ENCODE results near the gene ADCYAP1.
"Not testable (repeated sequence)": the region's sequence is repeated elsewhere in the genome, so short reads cannot be mapped to it uniquely, and the experiment has no call there.

ADCYAP1 gene

DNA sequence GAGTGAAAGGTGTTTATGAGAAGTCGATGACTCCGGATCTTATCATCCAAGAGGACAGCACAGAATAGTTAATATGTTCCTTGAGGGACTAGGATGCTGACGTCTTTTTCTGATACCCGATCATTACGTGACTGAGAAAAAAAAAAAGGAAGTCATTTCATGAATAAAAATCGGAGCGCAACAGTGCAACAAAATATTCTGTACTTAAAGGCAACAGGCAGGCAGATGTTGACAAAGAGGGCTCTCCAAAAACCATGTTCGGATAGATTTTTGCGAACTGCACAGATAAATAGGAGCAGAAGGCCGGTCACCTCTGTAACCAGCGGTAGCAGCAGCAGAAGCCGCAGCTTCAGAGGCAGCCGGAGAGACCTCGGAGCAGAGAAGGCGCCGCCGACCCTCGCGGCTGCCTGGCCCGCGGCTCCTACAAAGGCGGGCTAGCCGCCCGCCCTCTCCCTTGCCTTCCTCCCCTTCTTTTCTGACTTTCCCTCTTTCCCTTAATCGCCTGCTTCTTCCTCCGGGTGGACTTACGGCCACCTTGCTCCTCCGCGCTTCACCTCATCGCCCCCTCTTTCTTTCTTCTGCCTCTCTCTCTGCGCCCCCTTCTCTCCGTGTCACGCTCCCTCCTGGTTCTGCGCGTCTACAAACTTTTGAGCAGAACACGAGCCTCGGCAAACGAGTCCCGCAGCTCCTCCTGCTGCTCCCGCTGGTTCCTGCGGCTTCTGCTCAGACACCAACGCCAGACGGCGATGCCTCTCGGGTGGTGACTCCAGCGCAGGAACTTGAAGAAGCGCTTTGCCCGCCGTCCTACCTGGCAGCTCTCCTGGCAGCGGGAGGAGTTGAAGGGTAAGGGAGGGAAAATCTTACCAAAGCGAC is at the start of gene ADCYAP1:
TSS of gene ADCYAP1 (plus strand) at position 654 of the 873 bp plus-strand sequence. CDS start 516 bp downstream, outside the sequence.
- DNase-seq, result peak; percentile 93

DNA sequence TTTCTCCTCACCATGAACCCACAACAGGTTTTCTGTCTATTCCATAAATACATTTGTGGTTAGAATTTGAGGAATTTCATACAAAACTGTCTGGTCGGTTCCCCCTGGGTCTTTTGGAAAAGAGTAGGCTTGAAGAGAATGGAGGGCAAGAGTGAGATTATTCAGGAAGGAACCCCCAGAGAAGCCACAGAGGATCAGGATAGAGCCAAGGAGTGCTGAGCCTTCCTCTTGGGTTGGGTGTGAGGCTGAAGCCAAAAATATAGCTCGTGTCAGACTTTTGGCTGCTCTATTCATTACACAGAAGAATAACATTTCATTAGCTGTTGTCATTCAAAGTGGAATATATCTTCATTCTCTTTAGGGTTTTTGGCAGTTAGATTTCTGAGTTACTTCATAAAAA is 46.7 kb upstream of the ADCYAP1 start:
- no peak for DNase-seq

DNA sequence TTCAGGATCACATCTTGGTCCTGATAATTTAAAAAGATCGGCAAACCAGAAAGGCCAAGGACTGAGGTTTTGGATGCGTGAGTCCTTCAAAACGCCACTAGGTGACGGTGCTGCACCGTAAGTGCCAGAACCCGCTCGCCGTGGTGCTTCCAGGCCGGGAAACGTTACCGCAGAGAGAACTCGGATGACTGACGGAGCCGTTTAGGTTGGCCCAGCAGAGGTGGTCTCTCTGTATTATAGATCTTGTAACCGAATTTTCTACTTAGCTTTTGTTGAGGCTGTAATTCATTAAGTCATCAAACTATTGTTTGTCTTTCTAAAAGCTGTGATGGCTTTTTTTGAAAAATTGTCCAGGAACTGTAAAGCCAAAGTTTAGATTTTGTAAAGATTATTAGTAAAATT is 39.8 kb upstream of the ADCYAP1 start:
- DNase-seq, result peak; percentile 92

DNA sequence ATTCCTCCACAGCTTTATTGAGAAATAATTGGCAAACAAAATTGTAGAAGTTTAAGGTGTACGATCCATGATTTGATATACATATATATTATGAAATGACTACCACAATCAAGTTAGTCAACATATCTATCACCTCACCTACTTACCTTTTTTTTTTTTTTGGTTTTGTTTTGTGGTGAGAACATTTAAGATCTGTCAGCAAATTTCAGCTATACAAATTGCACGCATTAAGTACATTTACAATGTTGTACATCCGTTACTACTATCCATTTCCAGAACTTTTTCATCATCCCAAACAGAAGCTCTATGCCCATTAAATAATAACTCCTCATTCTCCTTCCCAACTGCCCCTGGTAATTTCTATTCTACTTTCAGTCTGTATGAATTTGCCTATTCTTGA is 37.4 kb upstream of the ADCYAP1 start:
- no peak for DNase-seq

DNA sequence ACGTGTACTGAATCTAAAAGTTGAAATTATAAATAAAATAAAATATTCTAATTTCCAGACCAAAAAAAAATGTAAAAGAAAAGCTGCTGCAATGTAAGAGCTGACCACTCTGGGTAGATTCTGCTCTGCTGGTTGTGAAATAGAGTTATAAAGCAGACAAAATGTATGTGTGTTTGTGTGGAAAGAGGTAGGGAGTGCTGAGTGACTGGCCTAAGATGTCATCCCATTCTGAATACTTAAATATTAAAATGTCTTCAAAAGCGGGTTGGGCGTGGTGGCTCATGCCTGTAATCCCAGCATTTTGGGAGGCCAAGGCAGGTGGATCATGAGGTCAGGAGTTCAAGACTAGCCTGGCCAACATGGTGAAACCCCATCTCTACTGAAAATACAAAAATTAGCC is 31.2 kb upstream of the ADCYAP1 start:
- not testable (repeated sequence) for DNase-seq

DNA sequence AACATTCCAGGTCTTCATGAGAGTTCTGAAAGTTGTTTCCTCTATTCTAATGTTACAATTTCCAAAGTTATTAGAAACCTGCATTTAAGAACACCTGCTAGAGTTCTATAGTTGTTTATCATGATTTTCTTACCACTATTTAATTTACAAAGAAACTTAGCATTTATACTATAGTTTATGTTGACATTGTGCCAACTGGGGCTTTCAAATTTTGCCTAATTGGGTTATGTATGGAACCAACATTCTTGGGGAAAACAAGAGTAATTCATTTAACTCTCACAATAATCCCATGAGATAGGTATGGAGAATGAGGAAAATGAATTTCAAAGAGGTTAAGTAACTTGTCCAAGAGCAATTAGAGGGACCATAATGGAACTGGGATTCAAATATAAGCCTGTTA is 28.8 kb upstream of the ADCYAP1 start:
- DNase-seq, result no peak

DNA sequence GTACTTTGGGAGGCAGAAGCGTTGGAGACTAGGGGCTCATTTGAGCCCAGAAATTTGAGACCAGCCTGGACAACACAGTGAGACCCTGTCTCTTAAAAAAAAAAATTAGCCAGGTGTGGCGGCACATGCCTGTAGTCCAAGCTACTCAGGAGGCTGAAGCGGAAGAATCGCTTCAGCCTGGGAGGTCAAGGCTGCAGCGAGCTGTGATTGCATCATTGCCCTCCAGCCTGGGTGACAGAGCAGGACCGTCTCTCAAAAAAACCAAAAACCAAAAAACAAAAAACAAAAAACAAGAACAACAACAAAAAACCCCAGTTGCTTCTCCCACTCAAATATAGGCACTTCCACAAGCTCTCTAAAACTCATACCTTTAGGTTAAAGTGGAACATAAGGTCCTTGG is 27.4 kb upstream of the ADCYAP1 start:
- DNase-seq, result no peak

DNA sequence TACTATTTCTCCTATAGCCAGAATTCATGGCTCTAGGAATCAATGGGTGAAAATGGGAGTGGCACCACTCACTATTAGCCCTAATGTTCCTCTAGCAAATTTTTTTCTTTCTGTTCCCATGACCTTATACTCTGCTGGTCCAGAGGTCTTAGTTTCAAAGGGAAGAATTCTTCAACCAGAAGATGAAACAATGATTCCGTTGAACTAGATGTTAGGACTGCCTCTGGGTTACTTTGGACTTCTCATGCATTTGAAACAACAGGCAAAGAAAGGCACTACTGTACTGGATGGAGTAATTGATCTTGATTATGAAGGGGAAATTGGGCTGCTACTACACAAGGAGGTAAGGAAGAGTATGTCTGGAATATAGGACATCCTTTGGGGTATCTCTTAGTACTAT is 18.6 kb upstream of the ADCYAP1 start:
- no peak for DNase-seq

DNA sequence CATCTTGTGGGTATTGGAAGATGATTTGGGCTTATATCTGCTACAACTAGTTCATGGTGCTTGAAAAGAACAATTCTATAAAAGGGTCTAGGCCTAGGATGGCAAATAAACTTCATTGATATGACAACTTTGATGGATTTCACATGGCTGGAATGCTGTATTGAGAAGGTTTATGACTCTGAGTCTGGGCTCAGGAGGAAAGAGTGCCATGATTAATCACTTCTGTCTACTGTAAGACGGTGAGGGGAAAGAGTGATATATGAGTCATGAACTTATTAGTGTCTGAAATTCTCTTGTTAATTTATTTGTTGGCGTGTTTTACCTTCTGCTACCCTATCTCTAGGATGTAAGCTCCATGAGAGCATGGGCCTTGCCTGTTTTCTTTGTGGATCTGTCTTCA is 17.0 kb upstream of the ADCYAP1 start:
- no peak for DNase-seq

DNA sequence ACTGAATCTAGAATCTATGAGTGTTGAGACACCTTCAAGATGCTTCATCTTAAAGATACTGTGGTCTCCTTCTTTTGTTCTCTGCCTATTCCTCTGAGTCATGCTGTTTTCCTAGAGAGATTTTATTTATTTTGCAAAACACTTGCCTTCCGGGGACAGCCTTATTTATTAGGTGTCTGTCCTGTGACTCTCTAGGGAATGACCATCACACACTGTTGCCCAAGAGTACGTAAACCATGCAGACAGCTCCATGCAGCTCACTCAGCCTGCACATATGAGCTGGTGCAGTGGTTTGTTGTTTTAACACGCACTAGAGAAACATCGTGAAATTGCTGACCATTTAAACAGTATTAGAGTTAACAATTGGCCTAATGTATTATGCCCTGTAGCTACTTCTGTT is 12.4 kb upstream of the ADCYAP1 start:
- no peak for DNase-seq

DNA sequence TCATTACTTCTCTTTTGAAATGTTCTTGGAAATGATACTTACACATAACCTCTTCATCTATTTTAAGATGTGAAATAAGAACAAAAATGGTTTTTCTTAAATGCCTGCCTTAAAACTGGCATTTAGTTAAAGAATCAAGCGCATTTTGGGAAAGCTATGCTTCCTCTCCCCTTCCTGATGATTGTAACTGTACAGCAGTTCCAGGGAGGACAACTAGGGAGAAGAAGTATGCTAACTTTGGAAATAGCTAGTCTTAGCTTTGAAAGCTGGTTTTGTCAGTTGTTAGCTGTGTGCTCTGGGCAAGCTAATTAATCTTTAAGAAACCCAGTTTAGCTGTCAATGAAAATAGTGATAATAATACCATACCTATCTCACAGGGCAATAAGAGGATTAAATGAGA is 8.4 kb upstream of the ADCYAP1 start:
- DNase-seq, result no peak

DNA sequence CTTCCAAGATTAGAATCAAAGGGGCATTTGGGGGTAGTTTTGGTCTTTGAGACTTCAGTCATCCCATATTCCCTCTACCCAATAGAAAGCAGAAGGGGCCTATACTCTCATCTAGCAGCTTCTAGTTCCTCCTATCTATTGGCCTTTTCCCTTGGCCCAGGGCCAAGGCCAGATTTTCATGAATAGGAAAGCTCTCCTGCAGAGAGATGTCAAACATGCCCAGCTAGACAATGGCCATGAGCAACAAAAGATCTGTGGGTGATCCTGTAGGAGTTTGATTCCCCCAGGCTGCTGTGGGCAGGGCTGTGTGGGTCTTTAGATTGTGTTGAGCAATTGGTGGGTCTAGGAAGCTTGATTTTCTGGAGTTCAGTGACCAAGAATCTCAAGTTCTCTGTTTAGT is 2.9 kb upstream of the ADCYAP1 start:
- peak; percentile 95 for DNase-seq

DNA sequence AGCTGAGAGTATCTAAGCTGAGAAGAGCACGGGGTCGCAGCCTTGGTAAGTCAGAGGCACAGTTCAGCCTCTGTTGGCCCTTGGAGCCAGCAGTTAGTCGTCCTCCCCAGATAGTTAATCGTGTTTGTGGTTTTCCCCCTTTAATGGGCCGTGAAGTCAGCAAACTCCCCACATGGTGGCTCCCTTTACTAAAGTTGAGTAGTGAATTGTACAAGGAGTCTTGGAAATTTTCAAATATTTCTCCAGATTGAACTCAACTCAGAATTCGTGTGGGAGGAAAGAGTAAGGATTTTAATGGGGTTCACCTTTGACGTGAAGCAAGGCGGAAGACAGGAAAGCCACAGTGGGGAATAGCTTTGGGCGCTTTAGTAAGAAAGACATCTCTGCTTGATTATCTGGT is 2.4 kb upstream of the ADCYAP1 start:
- peak; percentile 80 for DNase-seq

DNA sequence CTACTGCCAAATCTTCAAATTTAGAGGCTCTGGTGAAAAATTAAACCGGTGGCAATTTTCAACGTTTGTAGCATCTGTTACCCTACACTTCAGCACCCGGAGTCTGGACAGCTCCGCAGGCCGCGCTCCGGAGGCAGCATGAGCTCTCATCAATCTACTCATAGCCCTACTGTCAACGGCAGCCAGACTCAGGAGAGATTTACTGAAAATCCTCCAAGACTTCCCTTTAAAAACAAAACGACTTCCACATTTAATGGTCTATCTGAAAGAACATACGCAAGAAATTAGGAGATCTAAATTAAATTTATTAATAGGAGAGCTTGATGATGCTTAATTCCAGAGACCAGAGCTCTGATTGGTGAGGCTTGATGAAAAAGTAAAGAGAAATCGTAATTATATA is 970 bp upstream of the ADCYAP1 start:
- DNase-seq, result peak; percentile 20

DNA sequence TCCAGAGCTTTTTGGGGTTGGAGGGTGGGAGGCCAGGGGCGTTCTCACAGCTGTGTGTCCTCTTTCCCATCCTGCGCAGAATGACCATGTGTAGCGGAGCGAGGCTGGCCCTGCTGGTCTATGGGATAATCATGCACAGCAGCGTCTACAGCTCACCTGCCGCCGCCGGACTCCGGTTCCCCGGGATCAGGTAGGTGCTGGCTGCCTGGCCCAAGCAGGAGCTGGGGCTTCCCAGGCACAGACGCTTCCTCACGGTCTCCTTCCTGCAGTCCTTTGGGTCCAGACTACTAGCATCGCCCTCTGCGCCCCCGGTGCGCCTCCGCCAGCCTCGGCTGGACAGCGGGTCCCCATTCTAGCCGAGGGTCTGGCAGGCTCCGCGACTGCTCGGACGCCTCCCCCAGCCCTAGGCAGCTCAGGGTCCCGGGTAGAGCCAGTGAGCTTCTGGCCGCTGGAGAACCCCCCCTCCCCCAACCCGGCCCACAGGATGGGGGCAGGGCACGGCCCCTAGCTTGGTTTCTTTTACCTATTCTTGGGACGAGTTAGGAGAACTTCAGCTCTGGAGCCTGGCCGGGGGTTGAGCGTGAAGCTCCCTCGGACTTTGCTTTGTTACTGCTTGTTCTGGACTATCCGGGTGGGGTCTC is 756 bp downstream of the ADCYAP1 start:
- peak; percentile 72 for DNase-seq

DNA sequence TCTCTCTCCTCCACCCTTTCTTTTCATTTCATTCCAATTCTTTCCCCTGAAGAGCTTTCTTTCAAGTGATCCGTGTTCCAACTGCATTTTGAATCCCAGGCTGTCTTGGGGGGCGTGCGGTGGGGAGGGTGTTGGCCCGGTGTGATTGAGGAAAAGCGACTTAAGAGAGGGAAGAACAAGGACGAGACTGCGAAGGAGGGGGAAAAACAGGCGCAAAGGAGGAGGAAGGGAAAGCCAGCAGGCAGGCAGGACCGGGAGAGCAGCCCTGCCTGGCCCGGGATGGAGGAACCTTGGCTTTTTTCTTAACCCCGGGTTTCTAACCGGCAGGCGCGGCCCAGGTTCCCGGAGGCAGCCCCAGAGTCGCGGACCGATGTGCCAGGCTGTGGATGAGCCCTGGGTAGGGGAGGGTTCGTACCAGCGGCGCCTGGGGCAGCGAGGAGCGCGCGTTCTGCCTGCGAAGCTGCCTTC is 1.3 kb downstream of the ADCYAP1 start:
- DNase-seq, result peak; percentile 77

DNA sequence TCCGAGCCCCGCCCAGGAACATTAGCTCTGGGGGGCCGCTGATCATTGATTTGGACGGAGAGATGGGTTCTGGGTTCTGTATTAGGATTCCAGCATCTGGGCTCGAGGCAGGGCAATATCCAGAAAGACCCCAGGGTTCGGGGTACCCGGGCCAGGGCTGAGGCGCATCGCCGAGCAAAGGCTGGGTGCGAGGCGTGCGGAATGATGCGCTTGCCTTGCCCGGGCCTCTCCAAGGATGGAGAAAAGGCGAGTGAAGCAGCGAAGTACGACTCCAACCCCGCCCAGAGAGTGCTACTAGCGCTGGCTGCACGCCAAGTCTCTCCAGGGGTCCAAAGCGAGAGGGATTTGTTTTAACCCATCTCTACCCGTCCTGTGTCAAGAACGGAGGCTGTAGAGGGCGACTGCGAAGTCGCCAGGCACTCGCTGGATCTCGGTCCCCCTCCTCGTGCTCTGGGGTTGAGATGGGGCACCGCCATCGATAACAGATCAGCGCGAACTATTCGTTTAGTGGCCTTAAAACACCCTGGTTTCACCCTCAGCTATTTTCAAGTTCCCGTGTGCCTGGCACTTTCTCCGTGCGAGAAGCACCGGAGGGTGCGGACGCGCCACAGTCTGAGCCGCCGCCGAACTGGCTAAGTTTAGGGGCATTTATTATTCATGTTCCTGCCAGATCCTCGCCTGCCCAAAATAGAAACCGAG is 1.9 kb downstream of the ADCYAP1 start:
- DNase-seq, result peak; percentile 92

DNA sequence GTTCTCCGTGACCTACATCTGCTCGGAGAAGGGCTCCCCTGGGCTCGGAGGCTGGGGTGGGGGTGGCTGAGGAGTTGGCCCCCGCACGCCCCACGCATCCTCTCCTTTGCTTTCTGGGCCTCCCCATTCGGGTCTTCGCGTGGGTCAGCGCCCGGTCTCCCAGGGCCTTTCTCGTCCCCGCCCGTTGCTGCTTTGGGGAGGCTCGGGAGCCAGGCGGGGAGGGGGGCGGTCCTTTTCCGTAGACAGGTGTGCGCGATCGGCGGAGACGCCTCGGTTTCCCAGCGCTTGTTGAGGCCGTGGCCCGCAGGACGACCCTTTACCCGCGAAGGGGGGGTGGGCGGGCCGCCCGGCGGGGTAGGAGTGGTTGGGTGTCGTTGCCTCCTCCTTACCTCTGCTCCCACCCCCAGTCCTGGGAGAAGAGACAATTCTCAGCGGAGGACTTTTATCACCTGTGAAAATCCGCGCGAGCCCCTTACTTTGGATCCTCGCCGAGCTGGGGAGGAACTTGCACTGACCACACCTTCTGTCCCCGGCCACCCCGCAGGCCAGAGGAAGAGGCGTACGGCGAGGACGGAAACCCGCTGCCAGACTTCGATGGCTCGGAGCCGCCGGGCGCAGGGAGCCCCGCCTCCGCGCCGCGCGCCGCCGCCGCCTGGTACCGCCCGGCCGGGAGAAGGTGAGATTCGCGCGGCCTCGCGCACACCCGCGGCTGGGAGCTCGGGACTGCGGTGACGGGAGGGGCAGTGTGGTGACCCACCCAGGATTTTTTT is 2.6 kb downstream of the ADCYAP1 start:
- DNase-seq, result peak; percentile 86

DNA sequence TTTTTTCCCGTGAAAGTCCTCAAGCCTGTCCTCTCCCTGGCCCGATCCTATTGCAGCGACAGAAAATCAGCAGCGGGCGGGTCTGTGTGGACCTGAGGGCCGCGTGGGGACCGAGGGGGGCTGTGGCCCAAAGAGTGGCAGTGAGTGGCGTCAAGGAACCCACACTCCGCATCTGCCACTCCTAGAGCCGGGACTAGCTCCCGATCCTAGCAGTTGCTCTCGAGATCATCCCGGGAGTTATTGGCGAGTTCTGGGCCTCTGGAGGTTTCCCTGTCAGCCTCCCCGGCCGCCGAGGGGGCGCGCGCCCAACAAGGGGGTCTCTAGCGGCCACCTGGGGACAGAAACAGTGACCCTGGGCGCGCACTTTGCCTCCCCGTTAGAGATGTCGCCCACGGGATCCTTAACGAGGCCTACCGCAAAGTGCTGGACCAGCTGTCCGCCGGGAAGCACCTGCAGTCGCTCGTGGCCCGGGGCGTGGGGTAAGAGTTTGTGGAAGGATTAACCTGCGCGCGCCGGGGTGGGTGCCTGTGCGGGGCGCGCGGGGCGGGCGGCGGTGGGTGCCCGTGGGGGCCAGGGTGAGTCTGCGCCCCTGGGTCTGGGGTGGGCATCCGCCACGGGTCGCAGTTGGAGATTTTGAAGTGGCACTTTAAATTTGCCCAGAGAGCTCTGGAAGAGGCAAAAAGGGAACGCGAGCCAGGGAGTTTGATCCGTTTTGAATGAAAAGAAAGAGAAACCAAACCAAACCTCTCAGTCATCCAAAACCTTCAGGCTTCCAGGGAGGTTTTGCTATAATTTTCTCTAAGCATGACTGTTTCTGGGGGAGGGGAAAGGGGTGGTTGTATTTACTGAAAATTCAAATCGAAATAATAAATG is 3.5 kb downstream of the ADCYAP1 start:
- DNase-seq, result peak; percentile 77

DNA sequence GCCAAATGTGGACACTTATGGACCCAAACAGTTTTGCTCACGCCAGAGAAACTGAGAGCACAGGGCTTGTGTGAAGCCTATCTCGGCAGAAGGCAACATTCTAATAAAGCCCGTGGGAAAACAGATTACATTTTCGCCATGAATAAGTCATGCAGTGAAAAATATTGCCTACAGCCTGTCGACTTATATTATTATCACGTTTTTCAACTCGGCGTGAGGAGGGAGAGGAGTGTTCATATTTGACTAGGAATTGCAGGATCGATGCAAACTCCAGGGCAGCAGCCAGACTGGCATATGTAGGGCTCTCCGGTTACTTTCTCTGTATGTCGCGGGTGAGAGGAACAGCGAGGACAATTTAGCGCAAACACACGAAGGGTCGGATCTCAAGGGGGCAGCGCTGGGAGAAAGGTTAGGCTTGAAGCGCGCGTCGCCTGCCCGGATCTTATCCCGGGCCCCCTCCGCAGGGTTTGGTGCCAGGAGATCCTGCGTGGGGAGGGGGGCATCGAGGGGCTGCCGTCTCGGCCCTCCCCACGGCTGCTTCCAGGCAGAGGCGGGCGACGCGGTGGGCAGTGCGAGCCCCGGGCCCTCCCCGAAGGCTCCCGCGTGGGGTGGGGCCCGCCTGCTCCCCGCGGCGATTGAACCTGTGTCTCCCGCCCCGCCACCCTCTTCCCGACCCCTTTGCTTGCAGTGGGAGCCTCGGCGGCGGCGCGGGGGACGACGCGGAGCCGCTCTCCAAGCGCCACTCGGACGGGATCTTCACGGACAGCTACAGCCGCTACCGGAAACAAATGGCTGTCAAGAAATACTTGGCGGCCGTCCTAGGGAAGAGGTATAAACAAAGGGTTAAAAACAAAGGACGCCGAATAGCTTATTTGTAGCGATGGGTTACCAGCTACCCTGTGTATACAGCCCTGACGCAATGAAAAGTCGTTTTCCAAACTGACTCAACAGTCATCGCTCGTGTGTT is 4.4 kb downstream of the ADCYAP1 start:
- peak; percentile 79 for DNase-seq

DNA sequence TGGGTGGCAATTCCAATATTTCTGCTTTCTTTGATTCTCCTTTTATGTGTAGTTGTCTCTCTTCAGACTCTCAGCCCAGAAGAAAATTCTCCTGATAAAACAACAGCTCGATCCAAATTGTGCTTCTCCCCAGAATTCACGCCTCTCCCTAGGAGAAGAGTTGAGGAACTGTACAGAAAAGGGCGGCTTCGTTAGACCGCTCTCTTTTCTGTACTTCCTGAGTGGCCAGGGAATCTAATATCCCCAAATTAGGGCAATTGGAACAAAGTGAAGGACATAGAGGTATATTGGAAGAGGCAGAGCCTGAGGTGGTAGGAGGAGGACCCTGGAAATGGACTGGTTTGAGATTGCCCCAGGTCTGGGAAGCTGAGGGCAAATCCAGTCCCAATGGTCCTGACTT is 5.6 kb downstream of the ADCYAP1 start:
- DNase-seq, result no peak

Data from NCI-H69 (cell line).